Stimulated activated CD4-positive, alpha-beta T cell treated with anti-CD3 and anti-CD28 coated beads, Interleukin-12 subunit alpha, Interleukin-12 subunit beta, amount 100 ng/mL, for 48 hours (primary cell): Measurements from ENCODE around the gene ANGEL2.
A peak's percentile ranks its signal among the peaks of the same experiment; 100 is the strongest.

Experiments
- DNase-seq, 3 donors: peaks; one replicate each; pipeline ENCODE4 v3.0.0-alpha.2; 2020; ENCODE audit warnings: low read depth in 2 of 3, low spot score in 1 of 3

The ANGEL2 gene

GRCh38 chr1:212952641-212952976 is 63.1 kb downstream of the ANGEL2 start:
- DNase-seq: no peak

- no peak for DNase-seq
These were observed 63.6 kb downstream of the ANGEL2 start for GRCh38 chr1:212951947-212952640.

GRCh38 chr1:212951126-212951946 is 64.3 kb downstream of the ANGEL2 start:
- DNase-seq: no peak

GRCh38 chr1:212950243-212951125 is 65.2 kb downstream of the ANGEL2 start, which contains the start of gene VASH2:
Gene VASH2, plus strand, starts transcription at chr1:212950541. Its CDS starts 1,002 bp downstream, at chr1:212951543.
- DNase-seq: peak; percentile 42 to 64 (median 48)

GRCh38 chr1:212949771-212950170 is 65.9 kb downstream of the ANGEL2 start:
- no peak for DNase-seq

GRCh38 chr1:212946872-212947271 is 68.8 kb downstream of the ANGEL2 start:
- no peak for DNase-seq

GRCh38 chr1:212945463-212946160 is 70.1 kb downstream of the ANGEL2 start:
- DNase-seq: no peak

GRCh38 chr1:212945056-212945455 is 70.6 kb downstream of the ANGEL2 start:
- no peak for DNase-seq

- no peak for DNase-seq
These were observed 71.3 kb downstream of the ANGEL2 start for GRCh38 chr1:212944229-212944901.

GRCh38 chr1:212943393-212943710 is 72.3 kb downstream of the ANGEL2 start:
- DNase-seq: no peak

- no peak for DNase-seq
These were observed 72.8 kb downstream of the ANGEL2 start for GRCh38 chr1:212942679-212943392.
